Loucy (cell line): ENCODE results near the gene IDH1.
A peak's percentile ranks its signal among the peaks of the same experiment; 100 is the strongest.

Source experiments
- H2AFZ ChIP-seq: fragments of 200-600 bp; sonication (generic); 2 replicates; pipeline ENCODE4 v1.6.0; 2016; ENCODE audit warnings: antibody characterized with exemption, mild to moderate bottlenecking, low read length, moderate library complexity
- H3F3A ChIP-seq: fragments of 200-600 bp; 2 replicates; pipeline ENCODE4 v1.6.0; 2016; ENCODE audit warnings: antibody characterized with exemption, low read depth, mild to moderate bottlenecking
- H3K27me3 ChIP-seq: fragments of 200-600 bp; sonication (generic); 2 replicates; pipeline ENCODE4 v1.6.1; 2014; ENCODE audit warnings: low read length, mild to moderate bottlenecking; ENCODE audit not compliant: insufficient read depth, poor library complexity, severe bottlenecking
- H3K36me3 ChIP-seq: fragments of 200-600 bp; sonication (generic); 2 replicates; pipeline ENCODE4 v1.6.1; 2016; ENCODE audit warnings: low read length; ENCODE audit not compliant: insufficient read depth
- H3K4me1 ChIP-seq: fragments of 200-600 bp; sonication (generic); 2 replicates; pipeline ENCODE4 v1.5.1; 2014; ENCODE audit warnings: low read length, mild to moderate bottlenecking; ENCODE audit not compliant: insufficient read depth, poor library complexity, severe bottlenecking
- H3K4me2 ChIP-seq: fragments of 200-600 bp; sonication (generic); 2 replicates; pipeline ENCODE4 v1.6.0; 2014; ENCODE audit warnings: antibody characterized with exemption, low read length, low read depth, mild to moderate bottlenecking; ENCODE audit not compliant: poor library complexity, severe bottlenecking
- H3K4me3 ChIP-seq: fragments of 200-600 bp; sonication (generic); 2 replicates; pipeline ENCODE4 v1.5.1; 2014; ENCODE audit warnings: low read length, mild to moderate bottlenecking, mixed read lengths; ENCODE audit not compliant: poor library complexity, severe bottlenecking
- H3K79me2 ChIP-seq: fragments of 200-600 bp; sonication (generic); 2 replicates; pipeline ENCODE4 v1.6.1; 2014; ENCODE audit warnings: low read length; ENCODE audit not compliant: insufficient read depth
- H3K9ac ChIP-seq: fragments of 200-600 bp; sonication (generic); 2 replicates; pipeline ENCODE4 v1.6.0; 2014; ENCODE audit warnings: mild to moderate bottlenecking, low read depth, low read length, moderate library complexity; ENCODE audit not compliant: poor library complexity, severe bottlenecking
- H3K9me2 ChIP-seq: fragments of 200-600 bp; sonication (generic); replicated peaks from 2 replicates; pipeline ENCODE4 v1.6.1; 2016; ENCODE audit warnings: low read depth, low read length, mixed read lengths
- H3K9me3 ChIP-seq: fragments of 200-600 bp; sonication (generic); 2 replicates; pipeline ENCODE4 v1.6.1; 2014; ENCODE audit warnings: mild to moderate bottlenecking, antibody characterized with exemption, low read length, low read depth; ENCODE audit not compliant: insufficient read depth
- H4K20me1 ChIP-seq: fragments of 200-600 bp; sonication (generic); 2 replicates; pipeline ENCODE4 v1.6.0; 2014; ENCODE audit warnings: antibody characterized with exemption, low read length, mild to moderate bottlenecking; ENCODE audit not compliant: insufficient read depth, poor library complexity, severe bottlenecking
- EZH2phosphoT487 ChIP-seq: fragments of 200-600 bp; IDR thresholded peaks from 2 replicates; pipeline ENCODE4 v1.6.1; 2018; ENCODE audit warnings: antibody characterized with exemption, mild to moderate bottlenecking, moderate library complexity, borderline replicate concordance
- TF ChIP-seq, protein P1 (sequence below): fragments of 200-600 bp; sonication (generic); conservative IDR thresholded peaks from 2 replicates; pipeline ENCODE4 v1.5.1; 2014; ENCODE audit warnings: mild to moderate bottlenecking, antibody characterized with exemption, low read length

IDH1 gene

DNA sequence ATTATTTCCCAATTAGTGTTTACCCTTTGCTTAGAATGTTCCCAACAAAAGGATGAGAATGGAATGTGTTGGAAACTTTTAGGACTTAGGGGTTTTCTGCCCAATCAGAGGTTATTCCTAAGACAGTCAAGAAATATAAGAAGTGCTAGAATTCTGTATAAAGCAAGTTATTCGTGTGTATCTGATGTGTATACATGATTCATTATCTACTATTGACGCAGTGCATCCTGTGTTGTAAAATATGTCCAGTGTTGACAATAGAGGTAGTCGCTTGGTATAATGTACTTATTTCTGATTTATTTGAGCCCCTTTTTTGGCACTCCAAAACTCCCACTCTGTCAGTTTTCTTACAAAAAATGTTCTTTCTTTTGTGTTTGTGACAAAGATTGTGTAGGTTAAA lies 12.1 kb upstream of the IDH1 start:
- Histone ChIP-seq H3K4me3 (peak overlapping the region; percentile 80), H2AFZ (no peak overlapping the region), H3K36me3 (peaks cover 5% of the 10 kb centered on the region; the same call in 1 of the 2 replicates), H3K9me2 (no peaks in the 10 kb centered on the region), H3K9ac (peak overlapping the region; percentile 99), H3F3A (peaks cover 10% of the 10 kb centered on the region; the same call in 1 of the 2 replicates), H4K20me1 (peaks cover 31% of the 10 kb centered on the region), H3K27me3 (no peaks in the 10 kb centered on the region), H3K4me1 (peaks cover 43% of the 10 kb centered on the region), H3K79me2 (peaks cover 55% of the 10 kb centered on the region), H3K4me2 (peak overlapping the region; percentile 99), H3K9me3 (peaks cover 3% of the 10 kb centered on the region; the same call in 1 of the 2 replicates)
- TF ChIP-seq, protein P1, sequence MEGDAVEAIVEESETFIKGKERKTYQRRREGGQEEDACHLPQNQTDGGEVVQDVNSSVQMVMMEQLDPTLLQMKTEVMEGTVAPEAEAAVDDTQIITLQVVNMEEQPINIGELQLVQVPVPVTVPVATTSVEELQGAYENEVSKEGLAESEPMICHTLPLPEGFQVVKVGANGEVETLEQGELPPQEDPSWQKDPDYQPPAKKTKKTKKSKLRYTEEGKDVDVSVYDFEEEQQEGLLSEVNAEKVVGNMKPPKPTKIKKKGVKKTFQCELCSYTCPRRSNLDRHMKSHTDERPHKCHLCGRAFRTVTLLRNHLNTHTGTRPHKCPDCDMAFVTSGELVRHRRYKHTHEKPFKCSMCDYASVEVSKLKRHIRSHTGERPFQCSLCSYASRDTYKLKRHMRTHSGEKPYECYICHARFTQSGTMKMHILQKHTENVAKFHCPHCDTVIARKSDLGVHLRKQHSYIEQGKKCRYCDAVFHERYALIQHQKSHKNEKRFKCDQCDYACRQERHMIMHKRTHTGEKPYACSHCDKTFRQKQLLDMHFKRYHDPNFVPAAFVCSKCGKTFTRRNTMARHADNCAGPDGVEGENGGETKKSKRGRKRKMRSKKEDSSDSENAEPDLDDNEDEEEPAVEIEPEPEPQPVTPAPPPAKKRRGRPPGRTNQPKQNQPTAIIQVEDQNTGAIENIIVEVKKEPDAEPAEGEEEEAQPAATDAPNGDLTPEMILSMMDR, result no peak
- TF ChIP-seq EZH2phosphoT487, result no peak

DNA sequence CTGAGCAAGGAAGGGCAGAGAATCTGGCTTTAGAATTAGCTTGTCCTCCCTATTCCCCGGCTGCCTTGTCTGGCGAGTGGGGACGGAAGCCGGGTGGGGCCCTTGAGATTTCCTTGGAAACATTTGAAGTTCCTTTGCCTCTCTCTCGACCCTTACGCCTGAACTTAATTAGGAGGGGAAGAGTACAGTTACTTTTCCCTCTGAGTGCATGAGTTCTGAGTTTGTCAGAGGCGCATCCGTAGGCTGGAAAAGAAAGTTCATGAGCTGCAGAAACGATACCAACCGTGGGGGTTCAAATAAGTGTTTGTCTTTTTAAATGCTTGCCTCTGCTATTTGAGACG lies 11.7 kb upstream of the IDH1 start:
- no peaks in the 10 kb centered on the region for H3K9me2 ChIP-seq
- H2AFZ ChIP-seq, result no peak overlapping the region
- peaks cover 10% of the 10 kb centered on the region; the same call in 1 of the 2 replicates for H3F3A ChIP-seq
- TF ChIP-seq, protein P1, result no peak
- no peak for TF ChIP-seq EZH2phosphoT487
- H3K27me3 ChIP-seq, result no peaks in the 10 kb centered on the region
- peaks cover 41% of the 10 kb centered on the region for H3K4me1 ChIP-seq
- H3K9ac ChIP-seq, result peak overlapping the region; percentile 99
- peaks cover 3% of the 10 kb centered on the region; the same call in 1 of the 2 replicates for H3K36me3 ChIP-seq
- H3K4me3 ChIP-seq, result peak overlapping the region; percentile 80
- peaks cover 51% of the 10 kb centered on the region for H3K79me2 ChIP-seq
- peaks cover 28% of the 10 kb centered on the region for H4K20me1 ChIP-seq
- H3K4me2 ChIP-seq, result peak overlapping the region; percentile 99
- H3K9me3 ChIP-seq, result peaks cover 3% of the 10 kb centered on the region; the same call in 1 of the 2 replicates

DNA sequence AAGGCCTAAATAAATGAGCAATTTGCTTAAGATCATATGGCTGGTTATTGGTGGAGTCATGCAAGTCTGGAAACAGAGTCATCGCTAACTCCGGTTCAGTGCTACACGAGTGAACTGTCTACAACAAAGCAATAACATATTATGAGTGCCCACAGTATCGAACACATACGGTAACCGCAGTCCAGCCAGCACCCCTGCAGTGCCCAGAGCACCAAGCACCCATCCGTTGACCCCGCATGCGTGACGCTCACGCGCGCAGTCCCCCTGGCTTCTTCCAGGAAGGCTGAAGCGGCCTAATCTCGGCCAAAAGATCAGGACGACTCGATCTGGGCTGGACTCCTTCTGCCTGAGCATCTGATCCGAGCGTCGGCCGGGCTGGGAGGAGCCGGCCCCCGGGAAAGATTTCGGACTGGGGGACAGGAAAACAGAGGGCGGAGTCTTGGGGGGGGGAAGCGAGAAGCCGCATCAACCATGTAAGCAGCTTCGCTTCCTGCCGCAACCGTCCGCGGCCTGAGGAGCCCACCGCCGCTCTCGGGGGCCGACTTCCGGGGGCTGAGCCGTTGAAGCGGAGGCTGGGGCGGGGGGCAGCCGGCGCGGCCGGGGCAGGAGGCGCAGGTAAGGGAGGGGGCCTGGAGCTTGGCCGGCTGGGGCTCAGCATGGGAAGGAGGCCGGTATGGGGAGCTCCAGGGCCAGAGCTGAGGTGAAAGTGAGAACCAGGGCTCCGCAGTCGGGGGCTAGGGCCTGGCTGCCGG lies 11.1 kb upstream of the IDH1 start, which contains the start of gene PIKFYVE:
Gene PIKFYVE (plus strand): TSS at position 455 of the 752 bp plus-strand sequence. CDS start 5,265 bp downstream, outside the sequence.
- Histone ChIP-seq H2AFZ (peak within 1 kb of the TSS; percentile 39; the same call in 1 of the 2 replicates), H4K20me1 (peaks cover 25% of the 10 kb centered on the region), H3K36me3 (no peaks in the 10 kb centered on the region), H3F3A (peaks cover 10% of the 10 kb centered on the region; the same call in 1 of the 2 replicates), H3K79me2 (peaks cover 46% of the 10 kb centered on the region), H3K9me2 (no peaks in the 10 kb centered on the region), H3K9ac (peak within 1 kb of the TSS; percentile 99), H3K4me2 (peak within 1 kb of the TSS; percentile 99), H3K4me3 (peak within 1 kb of the TSS; percentile 80), H3K9me3 (peaks cover 3% of the 10 kb centered on the region; the same call in 1 of the 2 replicates), H3K27me3 (no peaks in the 10 kb centered on the region), H3K4me1 (peaks cover 36% of the 10 kb centered on the region)
- TF ChIP-seq, protein P1, result no peak
- TF ChIP-seq EZH2phosphoT487, result peak; percentile 50; the same call in 1 of the 2 replicates
